GM12878 (cell line): ENCODE measurements around the gene RASA1. TPM values are rescaled to one million over a fixed set of nuclear protein-coding genes. Genes with fewer than 3 reads are reported as not detected.
A peak's percentile ranks its signal among the peaks of the same experiment; 100 is the strongest.

Experiments used
- BHLHE40 ChIP-seq, 2 experiments: fragments of 450-650 bp in 1 of 2; IDR thresholded peaks; 2 replicates each; pipeline ENCODE4 v1.6.1; 2011 to 2017; ENCODE audit warnings: low read depth in 2 of 2, borderline replicate concordance in 1 of 2, improper control_type of control experiment in 1 of 2, low read length in 1 of 2, mild to moderate bottlenecking in 1 of 2
- CBFB ChIP-seq: IDR thresholded peaks from 2 replicates; pipeline ENCODE4 v1.6.1; 2016; ENCODE audit warnings: antibody characterized with exemption, low read depth
- EP300 ChIP-seq, 2 experiments: fragments of 150-350 bp in 1 of 2; IDR thresholded peaks; 2 replicates each; pipeline ENCODE4 v1.6.1; 2011 to 2012; ENCODE audit warnings: low read depth in 2 of 2, low read length in 2 of 2, borderline replicate concordance in 1 of 2, improper control_type of control experiment in 1 of 2, inconsistent platforms in 1 of 2; ENCODE audit not compliant: control insufficient read depth in 1 of 2
- GATAD2B ChIP-seq: fragments of 450-650 bp; conservative IDR thresholded peaks from 2 replicates; pipeline ENCODE4 v1.6.1; 2017; ENCODE audit warnings: low read depth, mild to moderate bottlenecking, moderate library complexity
- MEF2B ChIP-seq: fragments of 450-650 bp; IDR thresholded peaks from 2 replicates; pipeline ENCODE4 v1.6.1; 2018; ENCODE audit warnings: mild to moderate bottlenecking, moderate library complexity; ENCODE audit not compliant: partially characterized antibody, poor library complexity, severe bottlenecking
- MTA2 ChIP-seq: fragments of 450-650 bp; IDR thresholded peaks from 2 replicates; pipeline ENCODE4 v1.6.1; 2016; ENCODE audit warnings: low read depth, mild to moderate bottlenecking, moderate library complexity
- MYB ChIP-seq: fragments of 150-350 bp; IDR thresholded peaks from 2 replicates; pipeline ENCODE4 v1.6.1; 2014; ENCODE audit warnings: mild to moderate bottlenecking, low read depth, low read length, borderline replicate concordance
- NFYA ChIP-seq: IDR thresholded peaks from 2 replicates; pipeline ENCODE4 v1.6.1; 2011; ENCODE audit warnings: low read depth, mild to moderate bottlenecking, low read length, improper control_type of control experiment, borderline replicate concordance
- NR2C1 ChIP-seq: fragments of 450-650 bp; IDR thresholded peaks from 2 replicates; pipeline ENCODE4 v1.6.1; 2017; ENCODE audit warnings: antibody characterized with exemption, mild to moderate bottlenecking, moderate library complexity
- SRF ChIP-seq, 2 experiments: IDR thresholded peaks; 2 replicates each; pipeline ENCODE4 v1.6.1; 2011; ENCODE audit warnings: low read depth in 2 of 2, low read length in 2 of 2, mild to moderate bottlenecking in 1 of 2, moderate library complexity in 1 of 2
- SUPT20H ChIP-seq: IDR thresholded peaks from 2 replicates; pipeline ENCODE4 v1.6.1; 2011; ENCODE audit warnings: low read depth, mild to moderate bottlenecking, low read length, moderate library complexity, borderline replicate concordance; ENCODE audit not compliant: control insufficient read depth
- TARDBP ChIP-seq: IDR thresholded peaks from 2 replicates; pipeline ENCODE4 v1.6.1; 2016; ENCODE audit warnings: borderline replicate concordance
- polyA plus RNA-seq, 11 experiments: library from polyadenylated mRNA; depleted of rRNA in 4 of 11; unstranded in 6 of 11; stranded (reverse) in 5 of 11; fragments of >200 nt; fragmentation: Nextera tagmentation in 4 of 11; fragmentation: Illumina TruSeq in 1 of 11; extraction: Ambion mirVana in 4 of 11; extraction: Trizol in 1 of 11; gene quantifications; 1 replicate in 1 of 11; 2 replicates in 10 of 11; pipeline versions ENCODE4 v1.2.1 to v1.2.3, GENCODE V29; 2011 to 2016; ENCODE audit warnings: inconsistent platforms in 2 of 11, missing spikeins in 2 of 11, low read depth in 1 of 11
- total RNA-seq, 4 experiments: library from RNA; depleted of rRNA in 3 of 4; stranded (reverse); fragments of >200 nt in 3 of 4; fragmentation: Illumina TruSeq in 1 of 4; extraction: Trizol in 1 of 4; gene quantifications; 2 replicates each; pipeline versions ENCODE4 v1.2.1 to v1.2.3, GENCODE V29; 2013 to 2021
- TF ChIP-seq, protein P1 (sequence below): fragments of 450-650 bp; IDR thresholded peaks from 2 replicates; pipeline ENCODE4 v1.6.1; 2016; ENCODE audit warnings: mild to moderate bottlenecking
- TF ChIP-seq, protein P2 (sequence below): fragments of 450-650 bp; formaldehyde crosslinking; IDR thresholded peaks from 2 replicates; pipeline ENCODE4 v1.4.0; 2022; ENCODE audit warnings: mild to moderate bottlenecking, moderate library complexity
- TF ChIP-seq, protein P3 (sequence below): fragments of 150-350 bp; IDR thresholded peaks from 2 replicates; pipeline ENCODE4 v1.6.1; 2014; ENCODE audit warnings: mild to moderate bottlenecking, low read depth, low read length
- TF ChIP-seq, protein P4 (sequence below): fragments of 450-650 bp; conservative IDR thresholded peaks from 2 replicates; pipeline ENCODE4 v1.6.1; 2017; ENCODE audit warnings: mild to moderate bottlenecking, moderate library complexity
- TF ChIP-seq, protein P5 (sequence below): IDR thresholded peaks from 2 replicates; pipeline ENCODE4 v1.6.1; 2011; ENCODE audit warnings: low read depth, low read length, improper control_type of control experiment, borderline replicate concordance
- TF ChIP-seq, protein P6 (sequence below): fragments of 450-650 bp; IDR thresholded peaks from 2 replicates; pipeline ENCODE4 v1.6.1; 2014; ENCODE audit warnings: mild to moderate bottlenecking

The RASA1 gene
- total and polyA plus RNA-seq, 10 of the 15 experiments (the other 5 are each of a cell fraction or from before 2014, with no cell fraction given), result 7.8 to 72.3 (median 21.8) TPM

DNA sequence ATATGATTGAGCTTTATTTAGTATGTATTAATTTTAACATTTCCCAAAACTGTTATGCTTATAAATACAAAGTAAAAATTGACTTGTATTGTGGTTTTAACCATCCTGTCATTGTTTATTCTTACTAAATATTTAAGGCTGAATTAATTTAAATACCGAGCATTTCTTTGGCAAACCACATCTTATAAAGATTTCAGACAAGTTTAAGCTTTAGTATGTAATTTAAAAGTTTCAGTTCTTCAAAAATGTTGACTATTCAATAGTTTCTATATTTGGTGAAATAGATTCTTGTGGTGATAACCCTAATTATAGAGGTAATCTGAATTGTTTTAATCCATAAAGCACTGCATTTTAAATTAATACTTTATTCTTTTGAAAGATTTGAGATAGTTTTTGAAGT lies 79.6 kb downstream of the RASA1 start (continued):
- TF ChIP-seq TARDBP (no peak), SUPT20H (no peak), CBFB (no peak), GATAD2B (no peak), MYB (no peak), SRF (IDR thresholded peaks at IDR 0.05; ENCODE audit: low read depth in 2 of 2, low read length in 2 of 2) (no peak), MTA2 (peak; percentile 90), NFYA (no peak), BHLHE40 (IDR thresholded peaks at IDR 0.05; ENCODE audit: borderline replicate concordance in 1 of 2, low read depth in 2 of 2, low read length in 1 of 2) (no peak), MEF2B (peak; percentile 91), NR2C1 (no peak), EP300 (IDR thresholded peaks at IDR 0.05; ENCODE audit: borderline replicate concordance in 1 of 2, control insufficient read depth in 1 of 2, low read depth in 2 of 2, low read length in 2 of 2) (no peak)
- TF ChIP-seq, protein P1, sequence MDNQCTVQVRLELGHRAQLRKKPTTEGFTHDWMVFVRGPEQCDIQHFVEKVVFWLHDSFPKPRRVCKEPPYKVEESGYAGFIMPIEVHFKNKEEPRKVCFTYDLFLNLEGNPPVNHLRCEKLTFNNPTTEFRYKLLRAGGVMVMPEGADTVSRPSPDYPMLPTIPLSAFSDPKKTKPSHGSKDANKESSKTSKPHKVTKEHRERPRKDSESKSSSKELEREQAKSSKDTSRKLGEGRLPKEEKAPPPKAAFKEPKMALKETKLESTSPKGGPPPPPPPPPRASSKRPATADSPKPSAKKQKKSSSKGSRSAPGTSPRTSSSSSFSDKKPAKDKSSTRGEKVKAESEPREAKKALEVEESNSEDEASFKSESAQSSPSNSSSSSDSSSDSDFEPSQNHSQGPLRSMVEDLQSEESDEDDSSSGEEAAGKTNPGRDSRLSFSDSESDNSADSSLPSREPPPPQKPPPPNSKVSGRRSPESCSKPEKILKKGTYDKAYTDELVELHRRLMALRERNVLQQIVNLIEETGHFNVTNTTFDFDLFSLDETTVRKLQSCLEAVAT, result no peak
- TF ChIP-seq, protein P2, sequence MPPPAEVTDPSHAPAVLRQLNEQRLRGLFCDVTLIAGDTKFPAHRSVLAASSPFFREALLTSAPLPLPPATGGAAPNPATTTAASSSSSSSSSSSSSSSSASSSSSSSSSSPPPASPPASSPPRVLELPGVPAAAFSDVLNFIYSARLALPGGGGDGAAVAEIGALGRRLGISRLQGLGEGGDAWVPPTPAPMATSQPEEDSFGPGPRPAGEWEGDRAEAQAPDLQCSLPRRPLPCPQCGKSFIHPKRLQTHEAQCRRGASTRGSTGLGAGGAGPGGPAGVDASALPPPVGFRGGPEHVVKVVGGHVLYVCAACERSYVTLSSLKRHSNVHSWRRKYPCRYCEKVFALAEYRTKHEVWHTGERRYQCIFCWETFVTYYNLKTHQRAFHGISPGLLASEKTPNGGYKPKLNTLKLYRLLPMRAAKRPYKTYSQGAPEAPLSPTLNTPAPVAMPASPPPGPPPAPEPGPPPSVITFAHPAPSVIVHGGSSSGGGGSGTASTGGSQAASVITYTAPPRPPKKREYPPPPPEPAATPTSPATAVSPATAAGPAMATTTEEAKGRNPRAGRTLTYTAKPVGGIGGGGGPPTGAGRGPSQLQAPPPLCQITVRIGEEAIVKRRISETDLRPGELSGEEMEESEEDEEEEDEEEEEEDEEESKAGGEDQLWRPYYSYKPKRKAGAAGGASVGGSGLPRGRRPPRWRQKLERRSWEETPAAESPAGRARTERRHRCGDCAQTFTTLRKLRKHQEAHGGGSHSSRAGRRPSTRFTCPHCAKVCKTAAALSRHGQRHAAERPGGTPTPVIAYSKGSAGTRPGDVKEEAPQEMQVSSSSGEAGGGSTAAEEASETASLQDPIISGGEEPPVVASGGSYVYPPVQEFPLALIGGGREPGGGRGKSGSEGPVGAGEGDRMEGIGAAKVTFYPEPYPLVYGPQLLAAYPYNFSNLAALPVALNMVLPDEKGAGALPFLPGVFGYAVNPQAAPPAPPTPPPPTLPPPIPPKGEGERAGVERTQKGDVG (CRISPR knock-in tag), result no peak
- TF ChIP-seq, protein P3, sequence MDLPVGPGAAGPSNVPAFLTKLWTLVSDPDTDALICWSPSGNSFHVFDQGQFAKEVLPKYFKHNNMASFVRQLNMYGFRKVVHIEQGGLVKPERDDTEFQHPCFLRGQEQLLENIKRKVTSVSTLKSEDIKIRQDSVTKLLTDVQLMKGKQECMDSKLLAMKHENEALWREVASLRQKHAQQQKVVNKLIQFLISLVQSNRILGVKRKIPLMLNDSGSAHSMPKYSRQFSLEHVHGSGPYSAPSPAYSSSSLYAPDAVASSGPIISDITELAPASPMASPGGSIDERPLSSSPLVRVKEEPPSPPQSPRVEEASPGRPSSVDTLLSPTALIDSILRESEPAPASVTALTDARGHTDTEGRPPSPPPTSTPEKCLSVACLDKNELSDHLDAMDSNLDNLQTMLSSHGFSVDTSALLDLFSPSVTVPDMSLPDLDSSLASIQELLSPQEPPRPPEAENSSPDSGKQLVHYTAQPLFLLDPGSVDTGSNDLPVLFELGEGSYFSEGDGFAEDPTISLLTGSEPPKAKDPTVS, result no peak
- TF ChIP-seq, protein P4, sequence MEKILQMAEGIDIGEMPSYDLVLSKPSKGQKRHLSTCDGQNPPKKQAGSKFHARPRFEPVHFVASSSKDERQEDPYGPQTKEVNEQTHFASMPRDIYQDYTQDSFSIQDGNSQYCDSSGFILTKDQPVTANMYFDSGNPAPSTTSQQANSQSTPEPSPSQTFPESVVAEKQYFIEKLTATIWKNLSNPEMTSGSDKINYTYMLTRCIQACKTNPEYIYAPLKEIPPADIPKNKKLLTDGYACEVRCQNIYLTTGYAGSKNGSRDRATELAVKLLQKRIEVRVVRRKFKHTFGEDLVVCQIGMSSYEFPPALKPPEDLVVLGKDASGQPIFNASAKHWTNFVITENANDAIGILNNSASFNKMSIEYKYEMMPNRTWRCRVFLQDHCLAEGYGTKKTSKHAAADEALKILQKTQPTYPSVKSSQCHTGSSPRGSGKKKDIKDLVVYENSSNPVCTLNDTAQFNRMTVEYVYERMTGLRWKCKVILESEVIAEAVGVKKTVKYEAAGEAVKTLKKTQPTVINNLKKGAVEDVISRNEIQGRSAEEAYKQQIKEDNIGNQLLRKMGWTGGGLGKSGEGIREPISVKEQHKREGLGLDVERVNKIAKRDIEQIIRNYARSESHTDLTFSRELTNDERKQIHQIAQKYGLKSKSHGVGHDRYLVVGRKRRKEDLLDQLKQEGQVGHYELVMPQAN, result no peak
- TF ChIP-seq, protein P5, sequence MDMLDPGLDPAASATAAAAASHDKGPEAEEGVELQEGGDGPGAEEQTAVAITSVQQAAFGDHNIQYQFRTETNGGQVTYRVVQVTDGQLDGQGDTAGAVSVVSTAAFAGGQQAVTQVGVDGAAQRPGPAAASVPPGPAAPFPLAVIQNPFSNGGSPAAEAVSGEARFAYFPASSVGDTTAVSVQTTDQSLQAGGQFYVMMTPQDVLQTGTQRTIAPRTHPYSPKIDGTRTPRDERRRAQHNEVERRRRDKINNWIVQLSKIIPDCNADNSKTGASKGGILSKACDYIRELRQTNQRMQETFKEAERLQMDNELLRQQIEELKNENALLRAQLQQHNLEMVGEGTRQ, result no peak
- TF ChIP-seq, protein P6, sequence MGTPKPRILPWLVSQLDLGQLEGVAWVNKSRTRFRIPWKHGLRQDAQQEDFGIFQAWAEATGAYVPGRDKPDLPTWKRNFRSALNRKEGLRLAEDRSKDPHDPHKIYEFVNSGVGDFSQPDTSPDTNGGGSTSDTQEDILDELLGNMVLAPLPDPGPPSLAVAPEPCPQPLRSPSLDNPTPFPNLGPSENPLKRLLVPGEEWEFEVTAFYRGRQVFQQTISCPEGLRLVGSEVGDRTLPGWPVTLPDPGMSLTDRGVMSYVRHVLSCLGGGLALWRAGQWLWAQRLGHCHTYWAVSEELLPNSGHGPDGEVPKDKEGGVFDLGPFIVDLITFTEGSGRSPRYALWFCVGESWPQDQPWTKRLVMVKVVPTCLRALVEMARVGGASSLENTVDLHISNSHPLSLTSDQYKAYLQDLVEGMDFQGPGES, result no peak
